ENCODE results near the gene CNGA4. TPM values are rescaled to one million over a fixed set of nuclear protein-coding genes. Genes with fewer than 3 reads are reported as not detected.

CNGA4 gene
- total and polyA plus RNA-seq, 2 of the 13 experiments (the other 11 are each of a cell fraction or from before 2014, with no cell fraction given), result 0.03 TPM; not detected in 1

- TF ChIP-seq AKAP8 (CRISPR knock-in tag; IDR thresholded peaks at IDR 0.05) (no peak), MLLT10 (CRISPR knock-in tag; IDR thresholded peaks at IDR 0.05) (no peak), MYNN (CRISPR knock-in tag; IDR thresholded peaks at IDR 0.05; ENCODE audit: low read depth) (no peak), LBX2 (CRISPR knock-in tag; IDR thresholded peaks at IDR 0.05; ENCODE audit: borderline replicate concordance) (no peak), ZC3H4 (CRISPR knock-in tag; IDR thresholded peaks at IDR 0.05; ENCODE audit: borderline replicate concordance) (no peak), MED8 (CRISPR knock-in tag; IDR thresholded peaks at IDR 0.05; ENCODE audit: insufficient replicate concordance) (no peak), ZBTB1 (CRISPR knock-in tag; IDR thresholded peaks at IDR 0.05; ENCODE audit: borderline replicate concordance) (no peak), ATF4 (CRISPR knock-in tag; IDR thresholded peaks at IDR 0.05) (peak in 1 of 2 experiments; percentile 85; a peak in 2 of 4 replicates), FOXP4 (CRISPR knock-in tag; IDR thresholded peaks at IDR 0.05) (peak; percentile 56; the same call in 1 of the 2 replicates), PRPF4 (IDR thresholded peaks at IDR 0.05; ENCODE audit: low read depth, low read length, poor library complexity, severe bottlenecking) (no peak), ZNF251 (CRISPR knock-in tag; IDR thresholded peaks at IDR 0.05) (no peak), GMEB2 (CRISPR knock-in tag; IDR thresholded peaks at IDR 0.05; ENCODE audit: low read depth) (peak; percentile 98), ZNF160 (CRISPR knock-in tag; IDR thresholded peaks at IDR 0.05) (0 out of 2 replicates have a peak, but pooled peaks have one; percentile 61), PCBP1 (IDR thresholded peaks at IDR 0.05; ENCODE audit: borderline replicate concordance, low read depth, low read length) (no peak), ZNF569 (CRISPR knock-in tag; IDR thresholded peaks at IDR 0.05; ENCODE audit: borderline replicate concordance) (no peak), ZNF782 (CRISPR knock-in tag; IDR thresholded peaks at IDR 0.05; ENCODE audit: borderline replicate concordance) (no peak), ZSCAN5A (CRISPR knock-in tag; IDR thresholded peaks at IDR 0.05; ENCODE audit: borderline replicate concordance) (no peak), ZNF720 (CRISPR knock-in tag; IDR thresholded peaks at IDR 0.05) (no peak), PHF5A (CRISPR knock-in tag; IDR thresholded peaks at IDR 0.05; ENCODE audit: low read depth, unreplicated experiment) (no peak), JDP2 (CRISPR knock-in tag; IDR thresholded peaks at IDR 0.05; ENCODE audit: borderline replicate concordance) (no peak), ZNF704 (CRISPR knock-in tag; IDR thresholded peaks at IDR 0.05; ENCODE audit: borderline replicate concordance) (0 out of 2 replicates have a peak, but pooled peaks have one; percentile 24)
Measured at GRCh38 chr11:6234387-6235107, 4.3 kb upstream of the CNGA4 start, which contains the start of gene FHIP1B (continued).
